ENCODE data around the gene NPY4R2. TPM values are rescaled to one million over a fixed set of nuclear protein-coding genes. Genes with fewer than 3 reads are reported as not detected.
"Not testable (repeated sequence)": the region's sequence is repeated elsewhere in the genome, so short reads cannot be mapped to it uniquely, and the experiment has no call there.

The NPY4R2 gene
- polyA plus RNA-seq, 1 of the 3 experiments (the other 2 are of a cell fraction), result not detected

- H3K9ac ChIP-seq; H3K27ac ChIP-seq (ENCODE audit: low read depth in 2 of 2, low read length in 1 of 2); H3F3A ChIP-seq (replicated peaks; ENCODE audit: insufficient read depth); H3K4me3 ChIP-seq (ENCODE audit: low read depth in 2 of 2, low read length in 1 of 2); H3K9me3 ChIP-seq; H3K4me2 ChIP-seq; H2AFZ ChIP-seq (ENCODE audit: low read depth); CTCF ChIA-PET; DNase-seq; POLR2A ChIA-PET; H3K79me2 ChIP-seq (ENCODE audit: insufficient read depth); H3K9me2 ChIP-seq; H3K4me1 ChIP-seq (ENCODE audit: control insufficient read depth in 1 of 2, insufficient read depth in 2 of 2, low read depth in 1 of 2, low read length in 1 of 2); H3K27me3 ChIP-seq (ENCODE audit: insufficient read depth); H4K20me1 ChIP-seq (ENCODE audit: insufficient read depth); H3K36me3 ChIP-seq (replicated peaks in 1 of 2; ENCODE audit: control insufficient read depth in 1 of 2, insufficient read depth in 2 of 2, low read length in 1 of 2): not testable (repeated sequence)
- no CpG with 5 or more reads among the region's 2 CpGs for WGBS (ENCODE audit: low lambda C conversion rate)
These were observed 32.1 kb upstream of the NPY4R2 start for GRCh38 chr10:47886356-47886755.

GRCh38 chr10:47886827-47887226, 31.6 kb upstream of the NPY4R2 start:
- H4K20me1 ChIP-seq (ENCODE audit: insufficient read depth); H3K9ac ChIP-seq; H3K9me2 ChIP-seq; H3K9me3 ChIP-seq; POLR2A ChIA-PET; H3K4me1 ChIP-seq (ENCODE audit: control insufficient read depth in 1 of 2, insufficient read depth in 2 of 2, low read depth in 1 of 2, low read length in 1 of 2); H3K4me2 ChIP-seq; H3K27ac ChIP-seq (ENCODE audit: low read depth in 2 of 2, low read length in 1 of 2); H3K4me3 ChIP-seq (ENCODE audit: low read depth in 2 of 2, low read length in 1 of 2); H3K27me3 ChIP-seq (ENCODE audit: insufficient read depth); H2AFZ ChIP-seq (ENCODE audit: low read depth); CTCF ChIA-PET; H3K79me2 ChIP-seq (ENCODE audit: insufficient read depth); DNase-seq; H3K36me3 ChIP-seq (replicated peaks in 1 of 2; ENCODE audit: control insufficient read depth in 1 of 2, insufficient read depth in 2 of 2, low read length in 1 of 2); H3F3A ChIP-seq (replicated peaks; ENCODE audit: insufficient read depth): not testable (repeated sequence)
- no CpG with 5 or more reads among the region's 4 CpGs for WGBS (ENCODE audit: low lambda C conversion rate)

DNA sequence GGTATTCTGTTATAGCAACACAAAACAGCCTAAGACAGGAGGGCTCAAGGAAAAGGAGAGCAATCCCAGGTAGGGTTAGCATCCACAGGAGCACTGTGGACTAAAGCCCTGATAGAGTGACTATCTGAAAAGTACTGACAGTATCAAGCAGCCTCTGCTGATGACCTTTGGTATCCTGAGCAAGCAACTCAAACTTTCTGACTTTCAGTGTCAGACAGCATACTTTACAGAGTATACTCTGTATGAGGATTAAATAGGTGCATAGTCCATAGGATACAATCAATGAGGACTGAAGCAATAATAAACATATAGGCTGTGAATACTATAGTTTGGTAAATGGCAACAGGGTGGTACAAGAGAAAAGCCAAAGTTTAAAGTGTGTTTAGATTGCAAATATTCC, 27.7 kb upstream of the NPY4R2 start:
- H3K9ac ChIP-seq; H3K27me3 ChIP-seq (ENCODE audit: insufficient read depth): not testable (repeated sequence)

GRCh38 chr10:47892494-47893261, 25.8 kb upstream of the NPY4R2 start:
- H3K4me2 ChIP-seq; H3K27ac ChIP-seq (ENCODE audit: low read depth in 2 of 2, low read length in 1 of 2); H3K9me3 ChIP-seq; H3K4me1 ChIP-seq (ENCODE audit: control insufficient read depth in 1 of 2, insufficient read depth in 2 of 2, low read depth in 1 of 2, low read length in 1 of 2); CTCF ChIA-PET; H3K79me2 ChIP-seq (ENCODE audit: insufficient read depth); H4K20me1 ChIP-seq (ENCODE audit: insufficient read depth); H3F3A ChIP-seq (replicated peaks; ENCODE audit: insufficient read depth); POLR2A ChIA-PET; H3K4me3 ChIP-seq (ENCODE audit: low read depth in 2 of 2, low read length in 1 of 2); H3K9me2 ChIP-seq; H3K36me3 ChIP-seq (replicated peaks in 1 of 2; ENCODE audit: control insufficient read depth in 1 of 2, insufficient read depth in 2 of 2, low read length in 1 of 2); H3K9ac ChIP-seq; H2AFZ ChIP-seq (ENCODE audit: low read depth); DNase-seq; H3K27me3 ChIP-seq (ENCODE audit: insufficient read depth): not testable (repeated sequence)
- 33% methylated on average over 1 of the region's 2 CpGs for WGBS (ENCODE audit: low lambda C conversion rate)

More for the DNA sequence above, 27.7 kb upstream of the NPY4R2 start:
- H3K4me2 ChIP-seq; H3F3A ChIP-seq (replicated peaks; ENCODE audit: insufficient read depth); H3K9me3 ChIP-seq; H3K4me1 ChIP-seq (ENCODE audit: control insufficient read depth in 1 of 2, insufficient read depth in 2 of 2, low read depth in 1 of 2, low read length in 1 of 2); H4K20me1 ChIP-seq (ENCODE audit: insufficient read depth); H3K27ac ChIP-seq (ENCODE audit: low read depth in 2 of 2, low read length in 1 of 2); POLR2A ChIA-PET; H3K36me3 ChIP-seq (replicated peaks in 1 of 2; ENCODE audit: control insufficient read depth in 1 of 2, insufficient read depth in 2 of 2, low read length in 1 of 2); H3K4me3 ChIP-seq (ENCODE audit: low read depth in 2 of 2, low read length in 1 of 2); H2AFZ ChIP-seq (ENCODE audit: low read depth); H3K79me2 ChIP-seq (ENCODE audit: insufficient read depth); CTCF ChIA-PET; H3K9me2 ChIP-seq; DNase-seq: not testable (repeated sequence)

DNA sequence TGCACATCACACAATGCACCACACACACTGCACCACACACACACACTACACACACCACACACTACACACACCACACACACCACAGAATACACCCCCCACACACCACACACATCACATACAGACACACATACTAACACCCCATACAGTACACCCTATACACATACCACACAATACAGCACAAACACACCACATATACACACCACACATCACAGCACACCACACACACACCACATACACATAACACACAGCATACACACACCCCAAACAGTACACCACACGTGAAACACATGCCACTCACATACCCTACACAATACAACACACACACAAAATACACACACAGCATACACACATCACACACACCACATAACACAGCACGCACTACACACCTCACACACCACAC, 23.9 kb upstream of the NPY4R2 start:
- H3K79me2 ChIP-seq (ENCODE audit: insufficient read depth); H3K27me3 ChIP-seq (ENCODE audit: insufficient read depth); H3F3A ChIP-seq (replicated peaks; ENCODE audit: insufficient read depth); H3K36me3 ChIP-seq (replicated peaks in 1 of 2; ENCODE audit: control insufficient read depth in 1 of 2, insufficient read depth in 2 of 2, low read length in 1 of 2); H3K9ac ChIP-seq; H3K4me1 ChIP-seq (ENCODE audit: control insufficient read depth in 1 of 2, insufficient read depth in 2 of 2, low read depth in 1 of 2, low read length in 1 of 2); H3K9me3 ChIP-seq; H3K27ac ChIP-seq (ENCODE audit: low read depth in 2 of 2, low read length in 1 of 2); CTCF ChIA-PET; H4K20me1 ChIP-seq (ENCODE audit: insufficient read depth); H3K4me3 ChIP-seq (ENCODE audit: low read depth in 2 of 2, low read length in 1 of 2); H3K9me2 ChIP-seq; DNase-seq; POLR2A ChIA-PET; H3K4me2 ChIP-seq; H2AFZ ChIP-seq (ENCODE audit: low read depth): not testable (repeated sequence)
- 62% methylated on average over 2 of the region's 2 CpGs for WGBS (ENCODE audit: low lambda C conversion rate)

DNA sequence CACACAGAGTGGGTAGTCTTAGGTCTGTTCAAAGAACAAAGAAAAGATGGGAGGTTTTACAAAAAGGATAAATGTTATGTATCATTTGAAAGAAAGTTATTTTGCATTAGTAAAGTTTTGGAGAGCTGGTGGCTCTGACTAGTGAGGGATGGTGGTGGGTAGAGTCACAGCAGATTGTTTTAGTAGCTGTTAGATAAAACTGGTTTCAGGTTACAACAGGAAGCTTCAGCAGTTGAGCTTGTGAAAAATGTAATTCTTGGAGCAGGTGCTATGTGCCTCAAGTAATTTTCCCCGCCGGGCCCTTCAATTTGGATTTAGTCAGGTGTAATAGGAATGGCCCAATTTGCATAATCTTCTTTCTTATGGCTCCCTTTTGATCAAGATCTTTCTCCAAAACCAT, 20.6 kb upstream of the NPY4R2 start:
- H3K4me3 ChIP-seq (ENCODE audit: low read depth in 2 of 2, low read length in 1 of 2); H3K9ac ChIP-seq; H3K79me2 ChIP-seq (ENCODE audit: insufficient read depth); CTCF ChIA-PET; H2AFZ ChIP-seq (ENCODE audit: low read depth); H3K4me2 ChIP-seq; H3F3A ChIP-seq (replicated peaks; ENCODE audit: insufficient read depth); H3K9me2 ChIP-seq; POLR2A ChIA-PET; H3K27ac ChIP-seq (ENCODE audit: low read depth in 2 of 2, low read length in 1 of 2); H3K4me1 ChIP-seq (ENCODE audit: control insufficient read depth in 1 of 2, insufficient read depth in 2 of 2, low read depth in 1 of 2, low read length in 1 of 2); H3K9me3 ChIP-seq; DNase-seq; H3K36me3 ChIP-seq (replicated peaks in 1 of 2; ENCODE audit: control insufficient read depth in 1 of 2, insufficient read depth in 2 of 2, low read length in 1 of 2); H3K27me3 ChIP-seq (ENCODE audit: insufficient read depth); H4K20me1 ChIP-seq (ENCODE audit: insufficient read depth): not testable (repeated sequence)
- no CpG with 5 or more reads among the region's 2 CpGs for WGBS (ENCODE audit: low lambda C conversion rate)

- H4K20me1 ChIP-seq (ENCODE audit: insufficient read depth); H3F3A ChIP-seq (replicated peaks; ENCODE audit: insufficient read depth); H3K27ac ChIP-seq (ENCODE audit: low read depth in 2 of 2, low read length in 1 of 2); H3K79me2 ChIP-seq (ENCODE audit: insufficient read depth); H3K36me3 ChIP-seq (replicated peaks in 1 of 2; ENCODE audit: control insufficient read depth in 1 of 2, insufficient read depth in 2 of 2, low read length in 1 of 2); H3K4me2 ChIP-seq; H3K9me3 ChIP-seq; H3K4me3 ChIP-seq (ENCODE audit: low read depth in 2 of 2, low read length in 1 of 2); POLR2A ChIA-PET; H3K9ac ChIP-seq; H2AFZ ChIP-seq (ENCODE audit: low read depth); H3K9me2 ChIP-seq; H3K4me1 ChIP-seq (ENCODE audit: control insufficient read depth in 1 of 2, insufficient read depth in 2 of 2, low read depth in 1 of 2, low read length in 1 of 2); DNase-seq; CTCF ChIA-PET; H3K27me3 ChIP-seq (ENCODE audit: insufficient read depth): not testable (repeated sequence)
- WGBS (ENCODE audit: low lambda C conversion rate), result 80% methylated on average over 1 of the region's 1 CpG
These were observed 9.1 kb upstream of the NPY4R2 start for GRCh38 chr10:47909333-47909732.

Measured in SK-N-SH (cell line).